H9 (cell line): Measurements from ENCODE around the gene PATL1. TPM values are rescaled to one million over a fixed set of nuclear protein-coding genes. Genes with fewer than 3 reads are reported as not detected.

Experiments used
- DNase-seq: peaks from one replicate; pipeline ENCODE4 v3.0.0-alpha.2; 2017
- H2AFZ ChIP-seq: one replicate; pipeline ENCODE4 v1.6.1; 2013; ENCODE audit warnings: mild to moderate bottlenecking, low read length, control low read depth, moderate library complexity
- H2AK5ac ChIP-seq: 2 replicates; pipeline ENCODE4 v1.6.1; 2013; ENCODE audit warnings: low read length, control low read depth, mixed read lengths; ENCODE audit not compliant: insufficient read length
- H2BK120ac ChIP-seq: one replicate; pipeline ENCODE4 v1.6.1; 2013; ENCODE audit warnings: low read depth, mild to moderate bottlenecking, low read length, control low read depth, inconsistent platforms; ENCODE audit not compliant: poor library complexity, severe bottlenecking
- H2BK12ac ChIP-seq: 2 replicates; pipeline ENCODE4 v1.6.1; 2013; ENCODE audit warnings: low read length, control low read depth, mixed read lengths, low read depth; ENCODE audit not compliant: insufficient read length
- H2BK15ac ChIP-seq: 2 replicates; pipeline ENCODE4 v1.6.1; 2013; ENCODE audit warnings: low read depth, low read length, control low read depth
- H2BK20ac ChIP-seq: one replicate; pipeline ENCODE4 v1.6.1; 2013; ENCODE audit warnings: low read depth, mild to moderate bottlenecking, low read length, control low read depth, inconsistent platforms; ENCODE audit not compliant: poor library complexity, severe bottlenecking
- H2BK5ac ChIP-seq: 2 replicates; pipeline ENCODE4 v1.6.1; 2013; ENCODE audit warnings: low read length, control low read depth, mixed read lengths; ENCODE audit not compliant: insufficient read length
- H3K14ac ChIP-seq: 2 replicates; pipeline ENCODE4 v1.6.1; 2013; ENCODE audit warnings: low read length, control low read depth; ENCODE audit not compliant: insufficient read depth
- H3K18ac ChIP-seq: 2 replicates; pipeline ENCODE4 v1.6.1; 2013; ENCODE audit warnings: low read depth, mild to moderate bottlenecking, mixed read lengths, low read length, control low read depth; ENCODE audit not compliant: insufficient read length
- H3K23ac ChIP-seq: 2 replicates; pipeline ENCODE4 v1.6.1; 2013; ENCODE audit warnings: low read length, control low read depth, mixed read lengths, low read depth; ENCODE audit not compliant: insufficient read length
- H3K23me2 ChIP-seq: 2 replicates; pipeline ENCODE4 v1.6.1; 2013; ENCODE audit warnings: low read depth, mild to moderate bottlenecking, mixed read lengths, low read length, control low read depth; ENCODE audit not compliant: insufficient read length, poor library complexity, severe bottlenecking
- H3K27ac ChIP-seq: 2 replicates; pipeline ENCODE4 v1.5.1; 2013; ENCODE audit warnings: low read length, control low read depth, mixed read lengths, low read depth; ENCODE audit not compliant: insufficient read length
- H3K27me3 ChIP-seq: 2 replicates; pipeline ENCODE4 v1.6.1; 2013; ENCODE audit warnings: low read length, control low read depth, inconsistent platforms; ENCODE audit not compliant: insufficient read depth
- H3K4ac ChIP-seq: 2 replicates; pipeline ENCODE4 v1.6.1; 2013; ENCODE audit warnings: low read depth, mild to moderate bottlenecking, control low read depth, inconsistent platforms, low read length, moderate library complexity
- H3K4me1 ChIP-seq: 2 replicates; pipeline ENCODE4 v1.6.1; 2013; ENCODE audit warnings: low read length, control low read depth, inconsistent platforms; ENCODE audit not compliant: insufficient read depth
- H3K4me2 ChIP-seq: 2 replicates; pipeline ENCODE4 v1.6.1; 2013; ENCODE audit warnings: low read length, control low read depth, mixed read lengths; ENCODE audit not compliant: insufficient read length, insufficient read depth
- H3K56ac ChIP-seq: 2 replicates; pipeline ENCODE4 v1.6.1; 2013; ENCODE audit warnings: low read depth, mild to moderate bottlenecking, mixed read lengths, low read length, control low read depth; ENCODE audit not compliant: insufficient read length
- H3K79me1 ChIP-seq: 2 replicates; pipeline ENCODE4 v1.6.1; 2013; ENCODE audit warnings: low read depth, mild to moderate bottlenecking, moderate library complexity, low read length, control low read depth, inconsistent platforms; ENCODE audit not compliant: insufficient read depth, poor library complexity, severe bottlenecking
- H3K79me2 ChIP-seq: 2 replicates; pipeline ENCODE4 v1.6.1; 2013; ENCODE audit warnings: low read length, control low read depth, inconsistent platforms; ENCODE audit not compliant: insufficient read depth
- H3K9ac ChIP-seq: 2 replicates; pipeline ENCODE4 v1.6.1; 2013; ENCODE audit warnings: low read length, control low read depth, mixed read lengths; ENCODE audit not compliant: insufficient read length; ENCODE audit errors: extremely low read depth
- H3K9me3 ChIP-seq: one replicate; pipeline ENCODE4 v1.6.1; 2013; ENCODE audit warnings: low read depth, low read length, inconsistent platforms; ENCODE audit not compliant: control insufficient read depth
- H3T11ph ChIP-seq: one replicate; pipeline ENCODE4 v1.6.1; 2013; ENCODE audit warnings: mild to moderate bottlenecking, low read length, control low read depth, inconsistent platforms
- H4K20me1 ChIP-seq: one replicate; pipeline ENCODE4 v1.6.1; 2013; ENCODE audit not compliant: control insufficient read depth, insufficient read length, insufficient read depth
- H4K5ac ChIP-seq: 2 replicates; pipeline ENCODE4 v1.6.1; 2013; ENCODE audit warnings: low read depth, mild to moderate bottlenecking, mixed read lengths, low read length, control low read depth; ENCODE audit not compliant: insufficient read length
- H4K8ac ChIP-seq: replicated peaks from 2 replicates; pipeline ENCODE4 v1.6.1; 2013; ENCODE audit warnings: low read length, control low read depth, mixed read lengths, low read depth; ENCODE audit not compliant: insufficient read length
- H4K91ac ChIP-seq: 2 replicates; pipeline ENCODE4 v1.6.1; 2013; ENCODE audit warnings: low read depth, mild to moderate bottlenecking, moderate library complexity, mixed read lengths, low read length, control low read depth; ENCODE audit not compliant: insufficient read length
- H3K27ac Mint-ChIP-seq, 3 experiments: 2 replicates in 2 of 3; 3 replicates in 1 of 3; pipeline ENCODE4 v1.8.0; 2020 to 2021; ENCODE audit warnings: mixed read lengths in 3 of 3, mild to moderate bottlenecking in 1 of 3, moderate library complexity in 1 of 3
- H3K27me3 Mint-ChIP-seq: 2 replicates; pipeline ENCODE4 v1.8.0; 2021; ENCODE audit warnings: low read depth, mild to moderate bottlenecking, moderate library complexity, mixed read lengths
- H3K36me3 Mint-ChIP-seq, 3 experiments: 2 replicates in 2 of 3; 3 replicates in 1 of 3; pipeline ENCODE4 v1.8.0; 2020 to 2021; ENCODE audit warnings: low read depth in 3 of 3, mixed read lengths in 3 of 3; ENCODE audit not compliant: insufficient read depth in 1 of 3
- H3K4me1 Mint-ChIP-seq, 2 experiments: 2 replicates each; pipeline ENCODE4 v1.8.0; 2020; ENCODE audit warnings: mixed read lengths in 2 of 2
- H3K4me3 Mint-ChIP-seq, 2 experiments: 2 replicates in 1 of 2; 3 replicates in 1 of 2; pipeline ENCODE4 v1.8.0; 2020 to 2021; ENCODE audit warnings: mild to moderate bottlenecking in 2 of 2, mixed read lengths in 2 of 2, moderate library complexity in 1 of 2
- H3K9me3 Mint-ChIP-seq, 2 experiments: 2 replicates in 1 of 2; 3 replicates in 1 of 2; pipeline ENCODE4 v1.8.0; 2020; ENCODE audit warnings: mild to moderate bottlenecking in 2 of 2, mixed read lengths in 2 of 2, moderate library complexity in 1 of 2
- WGBS: extraction: QIAGEN DNeasy Blood & Tissue Kit; methylation state at CpG from one replicate; pipeline ENCODE4 v1.1.7; 2013; ENCODE audit warnings: missing lambda C conversion rate, low lambda C conversion rate, mixed read lengths; ENCODE audit not compliant: insufficient read length; ENCODE audit errors: extremely low coverage; 5-methylcytosine and 5-hydroxymethylcytosine counted together
- total RNA-seq: library from RNA; stranded (reverse); gene quantifications from 2 replicates; pipeline ENCODE4 v1.2.1, GENCODE V29; 2021
- TF ChIP-seq, protein P1 (sequence below): fragments of 200-600 bp; sonication (generic); conservative IDR thresholded peaks from 3 replicates; pipeline ENCODE4 v1.8.0; 2021; ENCODE audit warnings: antibody characterized with exemption, mild to moderate bottlenecking

Gene PATL1
- total RNA-seq, 1 experiment from 2014 or later = 31.4 TPM

DNA sequence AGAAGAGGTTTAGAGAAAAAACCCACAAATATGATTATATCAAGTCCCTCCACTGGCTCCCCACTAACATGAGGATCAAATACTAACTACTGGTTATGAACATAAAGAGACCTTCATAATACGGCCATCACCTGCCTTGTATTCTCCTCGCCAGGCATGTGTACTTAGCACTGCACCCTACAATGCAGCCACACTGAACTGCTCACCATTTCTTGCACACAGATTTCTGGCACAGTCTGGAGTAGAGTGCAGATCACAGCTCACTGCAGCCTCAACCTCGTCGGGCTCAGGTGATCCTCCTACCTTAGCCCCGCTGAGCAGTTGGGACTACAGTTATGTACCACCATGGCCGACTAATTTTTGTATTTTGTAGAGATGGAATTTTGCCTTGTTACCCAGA, 66.4 kb downstream of the PATL1 start:
- Histone ChIP-seq H3K79me2 (no peaks in the 10 kb centered on the region), H3K79me1 (no peaks in the 10 kb centered on the region), H3K18ac (no peak overlapping the region), H2BK5ac (no peak overlapping the region), H4K91ac (no peak overlapping the region), H3K27ac (no peak overlapping the region), H3T11ph (no peak overlapping the region), H4K20me1 (no peaks in the 10 kb centered on the region), H3K23ac (no peak overlapping the region), H3K27me3 (no peaks in the 10 kb centered on the region), H4K8ac (no peak overlapping the region), H3K4ac (no peak overlapping the region), H2BK12ac (no peak overlapping the region), H3K4me2 (no peak overlapping the region), H2AFZ (no peak overlapping the region), H3K9me3 (no peaks in the 10 kb centered on the region), H3K23me2 (no peaks in the 10 kb centered on the region), H3K9ac (no peak overlapping the region), H3K56ac (no peak overlapping the region), H2AK5ac (no peak overlapping the region), H4K5ac (no peak overlapping the region), H2BK120ac (no peak overlapping the region), H3K14ac (no peak overlapping the region), H3K4me1 (no peaks in the 10 kb centered on the region), H2BK20ac (no peak overlapping the region), H2BK15ac (no peak overlapping the region)
- no peaks in the 10 kb centered on the region for H3K9me3 Mint-ChIP-seq
- H3K4me1 Mint-ChIP-seq = no peaks in the 10 kb centered on the region
- no peak overlapping the region for H3K27ac Mint-ChIP-seq
- no CpG with 5 or more reads among the region's 6 CpGs for WGBS
- H3K36me3 Mint-ChIP-seq = peaks cover 27 to 78% (median 73%) of the 10 kb centered on the region in 3 experiments; a peak in 6 of 7 replicates
- TF ChIP-seq, protein P1, sequence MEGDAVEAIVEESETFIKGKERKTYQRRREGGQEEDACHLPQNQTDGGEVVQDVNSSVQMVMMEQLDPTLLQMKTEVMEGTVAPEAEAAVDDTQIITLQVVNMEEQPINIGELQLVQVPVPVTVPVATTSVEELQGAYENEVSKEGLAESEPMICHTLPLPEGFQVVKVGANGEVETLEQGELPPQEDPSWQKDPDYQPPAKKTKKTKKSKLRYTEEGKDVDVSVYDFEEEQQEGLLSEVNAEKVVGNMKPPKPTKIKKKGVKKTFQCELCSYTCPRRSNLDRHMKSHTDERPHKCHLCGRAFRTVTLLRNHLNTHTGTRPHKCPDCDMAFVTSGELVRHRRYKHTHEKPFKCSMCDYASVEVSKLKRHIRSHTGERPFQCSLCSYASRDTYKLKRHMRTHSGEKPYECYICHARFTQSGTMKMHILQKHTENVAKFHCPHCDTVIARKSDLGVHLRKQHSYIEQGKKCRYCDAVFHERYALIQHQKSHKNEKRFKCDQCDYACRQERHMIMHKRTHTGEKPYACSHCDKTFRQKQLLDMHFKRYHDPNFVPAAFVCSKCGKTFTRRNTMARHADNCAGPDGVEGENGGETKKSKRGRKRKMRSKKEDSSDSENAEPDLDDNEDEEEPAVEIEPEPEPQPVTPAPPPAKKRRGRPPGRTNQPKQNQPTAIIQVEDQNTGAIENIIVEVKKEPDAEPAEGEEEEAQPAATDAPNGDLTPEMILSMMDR = no peak
- no peak for DNase-seq
- no peaks in the 10 kb centered on the region for H3K27me3 Mint-ChIP-seq
- no peak overlapping the region for H3K4me3 Mint-ChIP-seq
